Frontal cortex (tissue), 4 donors: ENCODE data around the gene LRATD1. TPM values are rescaled to one million over a fixed set of nuclear protein-coding genes. Genes with fewer than 3 reads are reported as not detected.
"Not testable (repeated sequence)": the region's sequence is repeated elsewhere in the genome, so short reads cannot be mapped to it uniquely, and the experiment has no call there.

Experiments
- DNase-seq, 2 donors: peaks; one replicate each; pipeline ENCODE4 v3.0.0; 2012; ENCODE audit warnings: low spot score in 2 of 2
- FAIRE-seq: peaks from 2 replicates; lab custom pipeline; 2012; peaks lifted over from hg19 to GRCh38; lab: Jason Lieb, UNC
- total RNA-seq: library from RNA; depleted of rRNA; stranded (reverse); fragments of >200 nt; gene quantifications from one replicate; pipeline ENCODE4 v1.2.3, GENCODE V29; 2014
- donor health status: control.
- donor health status: control.
- donor health status: control.

The LRATD1 gene
- 29.8 TPM for total RNA-seq

- no peak for FAIRE-seq
- DNase-seq: peak; percentile 81 to 85
Observed at GRCh38 chr2:14632133-14632936, at the start of gene LRATD1. Gene LRATD1, plus strand, starts transcription at chr2:14632717. Its CDS starts 1,263 bp downstream, at chr2:14633980.

GRCh38 chr2:14583059-14583458 lies 49.5 kb upstream of the LRATD1 start:
- FAIRE-seq (no peak), DNase-seq (no peak)

GRCh38 chr2:14583802-14584201 lies 48.7 kb upstream of the LRATD1 start:
- FAIRE-seq (no peak), DNase-seq (no peak)

- FAIRE-seq: no peak
- no peak for DNase-seq
Observed at GRCh38 chr2:14587119-14587518, 45.4 kb upstream of the LRATD1 start.

GRCh38 chr2:14601156-14601770 lies 31.3 kb upstream of the LRATD1 start:
- no peak for DNase-seq
- no peak for FAIRE-seq

- no peak for DNase-seq
- no peak for FAIRE-seq
Observed at GRCh38 chr2:14602309-14602708, 30.2 kb upstream of the LRATD1 start.

GRCh38 chr2:14603676-14604075 lies 28.8 kb upstream of the LRATD1 start:
- no peak for FAIRE-seq
- DNase-seq: no peak

- no peak for FAIRE-seq
Observed at GRCh38 chr2:14608245-14608644, 24.3 kb upstream of the LRATD1 start.

GRCh38 chr2:14614017-14614416 lies 18.5 kb upstream of the LRATD1 start:
- FAIRE-seq: no peak
- DNase-seq: no peak

More at GRCh38 chr2:14608245-14608644, 24.3 kb upstream of the LRATD1 start:
- no peak for DNase-seq

- no peak for FAIRE-seq
- no peak for DNase-seq
Observed at GRCh38 chr2:14615121-14615520, 17.4 kb upstream of the LRATD1 start.

- DNase-seq (no peak), FAIRE-seq (no peak)
Observed at GRCh38 chr2:14615760-14616159, 16.8 kb upstream of the LRATD1 start.

GRCh38 chr2:14616342-14616741 lies 16.2 kb upstream of the LRATD1 start:
- FAIRE-seq (no peak), DNase-seq (no peak)

- FAIRE-seq (no peak), DNase-seq (no peak)
Observed at GRCh38 chr2:14616950-14617349, 15.6 kb upstream of the LRATD1 start.

GRCh38 chr2:14619441-14619840 lies 13.1 kb upstream of the LRATD1 start:
- FAIRE-seq (no peak), DNase-seq (no peak)

- no peak for DNase-seq
- no peak for FAIRE-seq
Observed at GRCh38 chr2:14621114-14621513, 11.4 kb upstream of the LRATD1 start.

GRCh38 chr2:14621906-14622549 lies 10.5 kb upstream of the LRATD1 start:
- FAIRE-seq: no peak
- DNase-seq: no peak

- not testable (repeated sequence) for FAIRE-seq, DNase-seq
Observed at GRCh38 chr2:14622550-14622939, 10.0 kb upstream of the LRATD1 start.

- DNase-seq (no peak), FAIRE-seq (no peak)
Observed at GRCh38 chr2:14623237-14623636, 9.3 kb upstream of the LRATD1 start.

GRCh38 chr2:14626873-14627272 lies 5.6 kb upstream of the LRATD1 start:
- DNase-seq (no peak), FAIRE-seq (no peak)

- DNase-seq (no peak), FAIRE-seq (no peak)
Observed at GRCh38 chr2:14628901-14629300, 3.6 kb upstream of the LRATD1 start.
